SK-N-SH (cell line): ENCODE results near the gene NRTN. TPM values are rescaled to one million over a fixed set of nuclear protein-coding genes. Genes with fewer than 3 reads are reported as not detected.
A peak's percentile ranks its signal among the peaks of the same experiment; 100 is the strongest.

Source experiments
- CTCF ChIA-PET: fragments of 300-600, 350-600 bp; formaldehyde crosslinking; extraction: SDS; loops from one replicate; lab custom pipeline; 2021; lab: Yijun Ruan, JAX
- POLR2A ChIA-PET: fragments of 350-600 bp; sonication (Branson Sonifier 250); formaldehyde crosslinking; extraction: SDS; loops from one replicate; lab custom pipeline; 2020; ENCODE audit warnings: antibody characterized with exemption, inconsistent platforms; lab: Yijun Ruan, JAX
- DNase-seq: peaks from one replicate; pipeline ENCODE4 v3.0.0; 2012
- H2AFZ ChIP-seq: fragments of 200-600 bp; sonication (generic); 2 replicates; pipeline ENCODE4 v1.8.1; 2016; ENCODE audit warnings: antibody characterized with exemption, mild to moderate bottlenecking, low read depth
- H3F3A ChIP-seq: fragments of 200-600 bp; sonication (generic); replicated peaks from 2 replicates; pipeline ENCODE3; 2016; ENCODE audit warnings: antibody characterized with exemption, mild to moderate bottlenecking; ENCODE audit not compliant: insufficient read depth
- H3K27ac ChIP-seq, 2 experiments: fragments of 200-500 bp in 1 of 2; fragments of 200-600 bp in 1 of 2; sonication (Bioruptor generic) in 1 of 2; sonication (generic), shearing (Covaris generic) in 1 of 2; 2 replicates each; pipeline versions ENCODE4 v1.5.1 to v1.6.1; 2014 to 2016; ENCODE audit warnings: low read depth in 2 of 2, inconsistent platforms in 1 of 2, low read length in 1 of 2, mild to moderate bottlenecking in 1 of 2, mixed read lengths in 1 of 2
- H3K27me3 ChIP-seq: fragments of 200-600 bp; sonication (generic), shearing (Covaris generic); 2 replicates; pipeline ENCODE4 v1.6.1; 2016; ENCODE audit warnings: mixed run types; ENCODE audit not compliant: insufficient read depth
- H3K36me3 ChIP-seq, 2 experiments: fragments of 200-500 bp in 1 of 2; fragments of 200-600 bp in 1 of 2; sonication (Bioruptor generic) in 1 of 2; sonication (generic) in 1 of 2; replicated peaks in 1 of 2; 2 replicates each; pipeline versions ENCODE3 to v1.5.1; 2014 to 2016; ENCODE audit warnings: low read length in 1 of 2, mild to moderate bottlenecking in 1 of 2; ENCODE audit not compliant: insufficient read depth in 2 of 2, control insufficient read depth in 1 of 2
- H3K4me1 ChIP-seq, 2 experiments: fragments of 200-500 bp in 1 of 2; fragments of 200-600 bp in 1 of 2; sonication (Bioruptor generic) in 1 of 2; sonication (generic), shearing (Covaris generic) in 1 of 2; 2 replicates each; pipeline versions ENCODE4 v1.5.1 to v1.6.1; 2014 to 2016; ENCODE audit warnings: low read depth in 1 of 2, low read length in 1 of 2, mixed run types in 1 of 2; ENCODE audit not compliant: insufficient read depth in 2 of 2, control insufficient read depth in 1 of 2
- H3K4me2 ChIP-seq: fragments of 200-600 bp; sonication (generic), shearing (Covaris generic); 2 replicates; pipeline ENCODE4 v1.6.1; 2017; ENCODE audit warnings: mixed run types
- H3K4me3 ChIP-seq, 2 experiments: fragments of 200-500 bp in 1 of 2; fragments of 200-600 bp in 1 of 2; sonication (Bioruptor generic) in 1 of 2; sonication (generic), shearing (Covaris generic) in 1 of 2; 2 replicates each; pipeline versions ENCODE4 v1.5.1 to v1.8.1; 2014 to 2016; ENCODE audit warnings: low read depth in 2 of 2, inconsistent platforms in 1 of 2, low read length in 1 of 2, mild to moderate bottlenecking in 1 of 2, mixed read lengths in 1 of 2, moderate library complexity in 1 of 2
- H3K79me2 ChIP-seq: fragments of 200-600 bp; sonication (generic); 2 replicates; pipeline ENCODE4 v1.8.1; 2017; ENCODE audit warnings: mild to moderate bottlenecking; ENCODE audit not compliant: insufficient read depth
- H3K9ac ChIP-seq: fragments of 200-600 bp; sonication (generic); 2 replicates; pipeline ENCODE4 v1.6.1; 2017; ENCODE audit warnings: mixed run types
- H3K9me2 ChIP-seq: fragments of 200-600 bp; sonication (generic); 2 replicates; pipeline ENCODE4 v1.6.1; 2017; ENCODE audit warnings: mixed run types
- H3K9me3 ChIP-seq: fragments of 200-600 bp; sonication (generic); 2 replicates; pipeline ENCODE4 v1.6.1; 2017; ENCODE audit warnings: mixed run types, mild to moderate bottlenecking, moderate library complexity
- H4K20me1 ChIP-seq: fragments of 200-600 bp; sonication (generic); 2 replicates; pipeline ENCODE4 v1.6.1; 2017; ENCODE audit warnings: mild to moderate bottlenecking, mixed run types; ENCODE audit not compliant: insufficient read depth
- CHD2 ChIP-seq: fragments of 150-350 bp; IDR thresholded peaks from 2 replicates; pipeline ENCODE4 v1.6.1; 2018; ENCODE audit warnings: low read length; ENCODE audit not compliant: partially characterized antibody
- CTCF ChIP-seq: fragments of 200-600 bp; sonication (generic); IDR thresholded peaks from 2 replicates; pipeline ENCODE4 v1.6.1; 2017; ENCODE audit warnings: antibody characterized with exemption, mild to moderate bottlenecking, moderate library complexity
- ELF1 ChIP-seq: IDR thresholded peaks from 2 replicates; pipeline ENCODE4 v1.4.0; 2012
- EP300 ChIP-seq, 2 experiments: IDR thresholded peaks; 2 replicates each; pipeline versions ENCODE4 v1.4.0 to v1.6.1; 2012; ENCODE audit warnings: borderline replicate concordance in 1 of 2, low read depth in 1 of 2, low read length in 1 of 2
- EZH2phosphoT487 ChIP-seq: fragments of 200-600 bp; sonication (generic); IDR thresholded peaks from 2 replicates; pipeline ENCODE4 v1.6.1; 2017; ENCODE audit warnings: low read depth, mixed run types, mild to moderate bottlenecking, antibody characterized with exemption, moderate library complexity, borderline replicate concordance
- FOSL2 ChIP-seq: IDR thresholded peaks from 2 replicates; pipeline ENCODE4 v1.4.0; 2012; ENCODE audit warnings: low read depth, mild to moderate bottlenecking, moderate library complexity, borderline replicate concordance
- FOXM1 ChIP-seq: IDR thresholded peaks from 2 replicates; pipeline ENCODE4 v1.4.0; 2012; ENCODE audit warnings: low read depth, mild to moderate bottlenecking
- GABPA ChIP-seq: IDR thresholded peaks from 2 replicates; pipeline ENCODE4 v1.4.0; 2012; ENCODE audit warnings: low read depth, mild to moderate bottlenecking
- IRF3 ChIP-seq: fragments of 150-350 bp; IDR thresholded peaks from 2 replicates; pipeline ENCODE4 v1.6.1; 2016; ENCODE audit warnings: mild to moderate bottlenecking, low read depth, low read length
- JUND ChIP-seq: IDR thresholded peaks from 2 replicates; pipeline ENCODE4 v1.4.0; 2012
- MAX ChIP-seq: IDR thresholded peaks from 2 replicates; pipeline ENCODE4 v1.4.0; 2012; ENCODE audit warnings: low read depth
- NRF1 ChIP-seq: IDR thresholded peaks from 2 replicates; pipeline ENCODE4 v1.6.1; 2012; ENCODE audit warnings: low read depth, mild to moderate bottlenecking, low read length
- POLR2AphosphoS5 ChIP-seq: IDR thresholded peaks from 2 replicates; pipeline ENCODE4 v1.6.1; 2012; ENCODE audit warnings: low read depth, low read length
- RAD21 ChIP-seq: IDR thresholded peaks from 2 replicates; pipeline ENCODE4 v1.6.1; 2012; ENCODE audit warnings: mild to moderate bottlenecking, low read length
- RFX5 ChIP-seq: IDR thresholded peaks from 2 replicates; pipeline ENCODE4 v1.6.1; 2012; ENCODE audit warnings: mild to moderate bottlenecking, improper control_type of control experiment, low read length
- SMC3 ChIP-seq: IDR thresholded peaks from 2 replicates; pipeline ENCODE4 v1.6.1; 2012; ENCODE audit warnings: low read depth, low read length, improper control_type of control experiment
- TCF12 ChIP-seq: IDR thresholded peaks from 2 replicates; pipeline ENCODE4 v1.4.0; 2012
- YY1 ChIP-seq: IDR thresholded peaks from 2 replicates; pipeline ENCODE4 v1.4.0; 2012; ENCODE audit warnings: low read depth, mild to moderate bottlenecking
- WGBS: methylation state at CpG from one replicate; pipeline ENCODE4 v1.1.6; 2017; ENCODE audit warnings: low lambda C conversion rate; 5-methylcytosine and 5-hydroxymethylcytosine counted together
- polyA plus RNA-seq, 3 experiments: library from polyadenylated mRNA; depleted of rRNA; stranded (reverse); fragments of >200 nt; gene quantifications; 2 replicates each; pipeline ENCODE4 v1.2.3, GENCODE V29; 2012

Gene NRTN
- polyA plus RNA-seq, 1 of the 3 experiments (the other 2 are of a cell fraction), result 0.99 TPM

- no peak overlapping the region for H2AFZ ChIP-seq
- peaks cover 8% of the 10 kb centered on the region; the same call in 1 of the 2 replicates for H3K79me2 ChIP-seq
- 95% methylated on average over 16 of the region's 39 CpGs for WGBS
- peaks cover 0 to 8% of the 10 kb centered on the region in 2 experiments; a peak in 1 of 4 replicates for H3K4me1 ChIP-seq
- no peak overlapping the region for H3K9ac ChIP-seq
- H3K27me3 ChIP-seq, result no peaks in the 10 kb centered on the region
- ChIA-PET CTCF (interaction anchor here (1.4 to 1.6 kb wide), 2 partner anchors 13 to 17 kb away, joined by 5 read pairs; partner anchors contain the start of gene NRTN), POLR2A (no interaction called here)
- no peak overlapping the region for H3K4me2 ChIP-seq
- H3K9me2 ChIP-seq, result no peaks in the 10 kb centered on the region
- no peaks in the 10 kb centered on the region for H3F3A ChIP-seq
- H3K27ac ChIP-seq, result no peak overlapping the region
- no peak overlapping the region for H3K4me3 ChIP-seq
- 0 out of 2 replicates have a peak, but pooled peaks cover 5% of the 10 kb centered on the region for H4K20me1 ChIP-seq
- no peak for TF ChIP-seq YY1
- no peak for TF ChIP-seq JUND
- no peak for TF ChIP-seq EP300 (IDR thresholded peaks at IDR 0.05; ENCODE audit: borderline replicate concordance in 1 of 2, low read depth in 1 of 2, low read length in 1 of 2)
- no peak for TF ChIP-seq RAD21
- TF ChIP-seq FOXM1, result no peak
- TF ChIP-seq EZH2phosphoT487, result no peak
- no peak for TF ChIP-seq TCF12
- no peak for TF ChIP-seq SMC3
- no peak for TF ChIP-seq FOSL2
- TF ChIP-seq NRF1, result no peak
- TF ChIP-seq IRF3, result no peak
- TF ChIP-seq ELF1, result no peak
- TF ChIP-seq GABPA, result no peak
- TF ChIP-seq MAX, result no peak
- no peaks in the 10 kb centered on the region for H3K9me3 ChIP-seq
- peaks cover 0 to 47% of the 10 kb centered on the region in 2 experiments for H3K36me3 ChIP-seq
- DNase-seq, result peak; percentile 27
Measured at GRCh38 chr19:5787409-5788182, 17.3 kb upstream of the NRTN start.

DNA sequence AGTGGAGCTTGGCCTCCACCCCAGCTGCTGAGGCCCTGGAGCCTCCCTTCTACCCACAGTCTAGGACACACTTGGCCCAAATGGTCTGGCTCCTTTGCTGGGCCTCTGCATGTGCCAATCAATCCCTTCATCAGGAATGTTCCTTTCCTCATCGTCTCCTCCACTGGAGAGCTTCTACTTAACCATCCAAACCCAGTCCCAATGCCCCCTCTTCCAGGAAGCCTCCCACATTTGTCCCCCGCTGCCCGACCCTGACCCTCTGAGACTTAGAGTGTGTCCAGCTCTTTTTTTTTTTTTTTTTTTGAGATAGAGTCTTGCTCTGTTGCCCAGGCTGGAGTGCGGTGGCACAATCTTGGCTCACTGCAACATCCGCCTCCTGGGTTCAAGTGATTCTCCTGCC lies 16.4 kb upstream of the NRTN start:
- Histone ChIP-seq H3K9ac (no peak overlapping the region), H3F3A (no peaks in the 10 kb centered on the region), H3K4me2 (no peak overlapping the region), H3K4me1 (peaks cover 0 to 8% of the 10 kb centered on the region in 2 experiments; a peak in 1 of 4 replicates)
- no peak for TF ChIP-seq POLR2AphosphoS5
- TF ChIP-seq FOSL2, result no peak
- TF ChIP-seq CHD2, result no peak
- no peak for TF ChIP-seq CTCF
- no peak for TF ChIP-seq RFX5
- no peak for TF ChIP-seq FOXM1
- TF ChIP-seq EZH2phosphoT487, result no peak
- TF ChIP-seq, all 33 proteins: peak for 0
- Histone ChIP-seq H4K20me1 (0 out of 2 replicates have a peak, but pooled peaks cover 5% of the 10 kb centered on the region), H3K27me3 (no peaks in the 10 kb centered on the region), H3K9me2 (no peaks in the 10 kb centered on the region), H3K27ac (no peak overlapping the region), H3K79me2 (peaks cover 8% of the 10 kb centered on the region; the same call in 1 of the 2 replicates), H3K4me3 (no peak overlapping the region), H3K36me3 (peaks cover 0 to 47% of the 10 kb centered on the region in 2 experiments), H3K9me3 (no peaks in the 10 kb centered on the region), H2AFZ (no peak overlapping the region)
- POLR2A ChIA-PET, result no interaction called here
- no peak for DNase-seq
- 97% methylated on average over 5 of the region's 5 CpGs for whole genome bisulfite sequencing
- CTCF ChIA-PET, result interaction anchor here (1.4 to 1.6 kb wide), 2 partner anchors 14 to 16 kb away, joined by 5 read pairs; partner anchors contain the start of gene NRTN
